GM12872 (cell line): ENCODE measurements around the gene TACC3.

Source experiments
- TF ChIP-seq, protein P1 (sequence below): IDR thresholded peaks from 3 replicates; pipeline ENCODE4 v1.5.1; 2011; ENCODE audit warnings: low read depth, mild to moderate bottlenecking, low read length, moderate library complexity; ENCODE audit not compliant: insufficient read depth

TACC3 gene

GRCh38 chr4:1721666-1722550 lies 587 bp downstream of the TACC3 start:
- TF ChIP-seq, protein P1, sequence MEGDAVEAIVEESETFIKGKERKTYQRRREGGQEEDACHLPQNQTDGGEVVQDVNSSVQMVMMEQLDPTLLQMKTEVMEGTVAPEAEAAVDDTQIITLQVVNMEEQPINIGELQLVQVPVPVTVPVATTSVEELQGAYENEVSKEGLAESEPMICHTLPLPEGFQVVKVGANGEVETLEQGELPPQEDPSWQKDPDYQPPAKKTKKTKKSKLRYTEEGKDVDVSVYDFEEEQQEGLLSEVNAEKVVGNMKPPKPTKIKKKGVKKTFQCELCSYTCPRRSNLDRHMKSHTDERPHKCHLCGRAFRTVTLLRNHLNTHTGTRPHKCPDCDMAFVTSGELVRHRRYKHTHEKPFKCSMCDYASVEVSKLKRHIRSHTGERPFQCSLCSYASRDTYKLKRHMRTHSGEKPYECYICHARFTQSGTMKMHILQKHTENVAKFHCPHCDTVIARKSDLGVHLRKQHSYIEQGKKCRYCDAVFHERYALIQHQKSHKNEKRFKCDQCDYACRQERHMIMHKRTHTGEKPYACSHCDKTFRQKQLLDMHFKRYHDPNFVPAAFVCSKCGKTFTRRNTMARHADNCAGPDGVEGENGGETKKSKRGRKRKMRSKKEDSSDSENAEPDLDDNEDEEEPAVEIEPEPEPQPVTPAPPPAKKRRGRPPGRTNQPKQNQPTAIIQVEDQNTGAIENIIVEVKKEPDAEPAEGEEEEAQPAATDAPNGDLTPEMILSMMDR = no peak

DNA sequence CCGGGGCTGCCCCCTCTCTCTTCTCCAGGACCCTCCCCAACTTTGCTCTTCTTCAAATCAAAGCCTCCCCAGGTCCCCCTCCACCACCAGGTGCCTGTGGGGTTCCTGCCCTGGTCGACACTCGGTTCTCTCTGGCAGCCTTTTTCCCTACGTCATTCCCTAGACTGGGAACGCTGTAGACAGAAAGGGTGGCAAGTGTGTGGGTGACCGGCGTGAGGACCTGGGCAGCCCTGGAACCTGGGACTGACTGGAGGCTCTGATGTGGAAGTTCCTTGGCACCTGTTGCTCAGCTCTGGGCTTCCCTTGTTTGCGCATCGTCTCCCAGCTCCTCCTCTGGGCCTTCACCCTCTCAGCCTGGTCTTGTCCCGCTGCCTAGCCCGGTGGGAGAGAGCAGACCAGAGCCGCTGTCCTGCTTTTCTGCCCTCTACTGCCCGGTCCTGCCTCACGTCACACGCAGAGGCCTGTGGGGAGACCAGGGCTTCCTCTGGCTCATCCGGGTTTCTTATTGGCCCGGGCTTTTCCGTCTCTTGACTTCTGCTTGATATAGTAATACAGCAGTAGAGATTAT lies 1.3 kb downstream of the TACC3 start:
- TF ChIP-seq, protein P1 = no peak

DNA sequence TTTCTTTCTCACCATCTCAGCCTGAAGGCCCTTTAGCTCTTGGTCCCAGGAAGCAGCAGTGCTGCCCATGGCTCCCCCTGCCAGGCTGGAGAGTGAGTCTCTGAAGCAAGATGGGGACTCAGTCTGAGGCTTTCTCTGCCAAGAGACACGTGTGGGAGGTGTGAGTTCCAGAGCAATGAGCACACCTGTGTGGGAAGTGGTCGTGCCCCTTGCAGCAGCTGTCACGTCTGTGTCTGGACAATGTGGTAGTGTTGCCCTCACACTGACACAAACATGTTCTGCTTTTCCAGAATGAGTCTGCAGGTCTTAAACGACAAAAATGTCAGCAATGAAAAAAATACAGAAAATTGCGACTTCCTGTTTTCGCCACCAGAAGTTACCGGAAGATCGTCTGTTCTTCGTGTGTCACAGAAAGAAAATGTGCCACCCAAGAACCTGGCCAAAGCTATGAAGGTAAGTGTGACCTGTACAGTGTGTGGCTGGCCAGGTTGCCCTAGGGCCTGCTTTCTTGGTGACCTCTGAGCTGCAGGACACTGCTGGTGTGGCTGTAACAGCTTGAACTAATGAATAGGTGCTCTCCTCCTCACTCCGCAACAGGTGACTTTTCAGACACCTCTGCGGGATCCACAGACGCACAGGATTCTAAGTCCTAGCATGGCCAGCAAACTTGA lies 1.9 kb downstream of the TACC3 start:
- TF ChIP-seq, protein P1 = no peak

GRCh38 chr4:1725521-1725920 lies 4.2 kb downstream of the TACC3 start:
- TF ChIP-seq, protein P1 = no peak

DNA sequence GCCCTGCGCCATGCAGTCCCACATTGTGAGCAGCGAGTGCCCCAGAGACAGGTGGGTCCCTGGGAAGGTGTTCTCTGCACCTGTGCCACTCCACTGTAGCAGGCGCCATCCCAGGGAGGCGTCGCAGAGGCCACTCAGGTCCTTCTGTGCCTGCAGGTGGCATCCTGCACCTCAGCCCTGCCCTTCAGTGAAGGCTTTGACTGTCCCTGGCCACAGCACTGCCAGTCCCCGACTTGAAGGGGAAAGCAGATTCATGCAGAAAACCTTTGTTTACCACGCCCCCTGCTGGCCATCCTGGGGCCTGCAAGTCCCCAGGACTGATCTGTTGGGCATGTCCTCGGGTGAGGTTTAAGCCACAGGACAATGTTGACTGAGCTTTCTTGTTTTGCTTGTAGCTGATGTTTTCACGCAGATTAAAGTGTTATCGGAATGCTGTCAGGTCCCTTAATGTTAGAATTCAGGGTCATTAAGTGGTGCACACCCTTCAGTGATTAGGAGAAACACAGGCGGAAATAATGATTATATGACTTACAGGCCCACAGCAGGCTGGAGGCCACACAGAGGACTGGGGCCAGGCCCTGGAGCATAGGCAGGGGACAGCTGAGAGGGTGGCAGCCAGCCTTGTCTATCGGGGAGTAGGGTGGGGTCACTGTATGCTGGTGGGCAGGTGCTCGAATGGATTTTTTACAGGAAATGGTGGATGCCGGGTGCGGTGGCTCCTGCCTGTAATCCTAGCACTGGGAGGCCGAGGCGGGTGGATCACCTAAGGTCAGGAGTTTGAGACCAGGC lies 5.0 kb downstream of the TACC3 start:
- TF ChIP-seq, protein P1 = peak; percentile 99

- TF ChIP-seq, protein P1 = no peak
Observed at GRCh38 chr4:1727117-1728031, 6.1 kb downstream of the TACC3 start.
